Islet precursor cell (in vitro differentiated cells): ENCODE results near the gene ILDR1.
A peak's percentile ranks its signal among the peaks of the same experiment; 100 is the strongest.

Experiments
- DNase-seq: peaks from one replicate; pipeline ENCODE4 v3.0.0-alpha.2; 2018

Gene ILDR1

GRCh38 chr3:122014741-122015140 is 7.3 kb downstream of the ILDR1 start:
- DNase-seq = no peak

DNA sequence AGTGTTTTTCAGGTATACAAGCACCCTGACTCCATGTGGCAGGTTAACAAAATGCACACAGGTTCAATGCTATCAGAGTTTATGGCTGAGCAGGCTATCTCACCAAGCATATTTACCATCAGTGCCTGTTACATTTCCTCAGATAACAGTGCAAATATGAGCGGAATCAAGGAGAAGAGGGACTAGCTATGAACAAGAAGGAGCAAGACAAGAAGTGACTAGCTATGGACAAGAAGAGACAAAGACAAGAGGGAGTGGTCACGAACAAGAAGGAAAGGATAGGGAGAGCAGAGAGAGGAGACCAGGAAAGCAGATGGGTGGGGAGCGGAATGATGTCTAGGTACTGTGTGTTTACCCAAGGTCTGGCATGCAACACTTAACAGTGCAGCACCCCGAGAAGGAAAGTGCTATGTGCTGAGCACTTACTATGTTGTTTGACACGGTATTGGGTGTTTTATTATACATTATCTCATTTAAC is 8.6 kb downstream of the ILDR1 start:
- DNase-seq = no peak

DNA sequence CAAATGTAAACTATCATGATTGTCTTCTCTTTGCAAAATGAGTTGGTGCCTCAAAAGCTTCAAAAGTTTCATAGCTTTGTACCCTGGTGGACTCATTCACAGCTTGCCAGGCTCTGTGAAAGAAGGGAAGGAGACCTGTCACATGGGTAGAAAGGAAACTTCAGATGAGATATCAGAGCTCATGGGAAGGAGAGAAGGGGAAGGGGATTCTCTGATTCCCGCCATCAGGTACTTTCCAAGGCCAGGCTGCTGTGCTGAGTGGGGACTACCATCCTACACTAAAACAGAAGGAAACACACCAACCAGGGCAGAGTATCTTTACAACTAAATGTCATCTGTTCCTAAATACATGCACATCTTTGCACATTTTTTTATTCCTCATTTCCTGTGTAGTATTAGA is 9.2 kb downstream of the ILDR1 start:
- DNase-seq = no peak

DNA sequence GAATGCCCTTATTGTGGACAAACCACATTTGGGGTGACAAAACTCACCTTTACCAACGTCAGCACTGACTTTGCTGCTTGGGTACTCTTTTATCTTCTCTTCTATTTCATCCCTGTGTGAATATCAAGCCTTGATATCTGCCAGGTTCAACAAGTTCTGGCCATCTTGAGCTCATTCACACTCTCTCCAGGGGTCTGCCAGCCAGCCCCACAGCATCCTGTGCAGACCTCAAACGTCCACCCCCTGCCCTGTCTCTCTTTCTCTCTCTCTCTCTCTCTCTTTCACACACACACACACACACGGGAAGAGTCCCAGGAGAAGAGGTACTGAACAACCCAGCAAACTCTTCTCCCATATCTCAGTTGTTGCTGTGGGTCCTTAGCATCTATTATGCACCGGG is 10.7 kb downstream of the ILDR1 start:
- no peak for DNase-seq

- DNase-seq = no peak
These were observed 11.5 kb downstream of the ILDR1 start for GRCh38 chr3:122010506-122010905.

DNA sequence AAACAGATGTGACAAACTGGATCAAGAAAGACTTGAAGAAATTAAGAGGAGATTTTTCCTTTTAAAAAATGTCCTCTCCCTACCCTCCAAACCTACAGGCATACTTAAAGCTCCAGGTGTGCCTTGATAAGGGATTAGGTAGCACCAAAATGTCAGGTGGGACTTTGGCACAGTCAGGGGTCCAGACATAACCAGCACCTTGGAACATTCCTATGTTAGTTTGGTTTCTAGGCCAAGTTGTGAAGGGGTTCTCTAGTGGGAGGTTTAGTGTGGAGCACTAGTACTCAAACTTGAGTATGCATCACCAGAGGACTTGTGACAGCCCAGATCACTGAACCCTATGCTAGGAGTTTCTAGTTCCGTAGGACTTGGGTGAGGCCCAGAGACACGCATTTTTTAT is 13.9 kb downstream of the ILDR1 start:
- DNase-seq = no peak

DNA sequence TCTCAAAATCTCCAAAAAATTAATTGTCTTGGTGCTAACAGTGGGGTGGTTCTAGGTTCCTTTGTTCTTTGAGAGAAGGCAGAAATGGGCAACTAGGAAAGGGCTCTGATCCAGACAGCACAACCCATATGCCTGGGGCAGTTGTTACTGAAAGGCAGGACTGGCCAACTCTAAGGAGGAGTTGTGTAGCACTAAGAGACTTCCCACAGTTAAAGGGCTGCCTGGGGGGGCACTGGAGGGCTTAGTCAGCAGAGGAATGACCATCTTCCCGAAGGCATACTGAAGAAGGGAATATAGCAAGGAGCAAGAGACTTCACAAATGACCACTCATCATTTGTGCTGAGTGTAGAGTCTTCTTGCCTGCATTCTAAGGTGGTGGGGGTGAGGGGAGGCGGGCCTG is 15.8 kb downstream of the ILDR1 start:
- peak; percentile 85 for DNase-seq

GRCh38 chr3:122004991-122005565 is 17.0 kb downstream of the ILDR1 start:
- peak; percentile 82 for DNase-seq

GRCh38 chr3:122004107-122004506 is 17.9 kb downstream of the ILDR1 start:
- no peak for DNase-seq

GRCh38 chr3:122003606-122004005 is 18.4 kb downstream of the ILDR1 start:
- DNase-seq = no peak

- DNase-seq = no peak
These were observed 18.9 kb downstream of the ILDR1 start for GRCh38 chr3:122003112-122003511.

DNA sequence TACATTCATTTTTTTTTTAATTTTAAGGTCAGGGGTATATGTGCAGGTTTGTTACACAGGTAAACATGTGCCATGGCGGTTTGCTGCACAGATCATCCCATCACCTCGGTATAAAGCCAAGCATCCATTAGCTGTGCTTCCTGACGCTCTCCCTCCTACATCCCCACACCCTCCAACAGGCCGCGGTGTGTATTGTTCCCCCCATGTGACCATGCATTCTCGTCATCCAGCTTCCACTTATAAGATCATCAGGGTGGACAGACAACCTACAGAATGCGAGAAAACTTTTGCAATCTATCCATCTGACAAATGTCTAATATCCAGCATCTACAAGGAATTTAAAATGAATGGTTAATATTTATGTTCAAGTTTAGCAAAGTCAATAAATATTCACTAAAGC is 19.4 kb downstream of the ILDR1 start:
- DNase-seq = no peak

- no peak for DNase-seq
These were observed 20.2 kb downstream of the ILDR1 start for GRCh38 chr3:122001892-122002291.

DNA sequence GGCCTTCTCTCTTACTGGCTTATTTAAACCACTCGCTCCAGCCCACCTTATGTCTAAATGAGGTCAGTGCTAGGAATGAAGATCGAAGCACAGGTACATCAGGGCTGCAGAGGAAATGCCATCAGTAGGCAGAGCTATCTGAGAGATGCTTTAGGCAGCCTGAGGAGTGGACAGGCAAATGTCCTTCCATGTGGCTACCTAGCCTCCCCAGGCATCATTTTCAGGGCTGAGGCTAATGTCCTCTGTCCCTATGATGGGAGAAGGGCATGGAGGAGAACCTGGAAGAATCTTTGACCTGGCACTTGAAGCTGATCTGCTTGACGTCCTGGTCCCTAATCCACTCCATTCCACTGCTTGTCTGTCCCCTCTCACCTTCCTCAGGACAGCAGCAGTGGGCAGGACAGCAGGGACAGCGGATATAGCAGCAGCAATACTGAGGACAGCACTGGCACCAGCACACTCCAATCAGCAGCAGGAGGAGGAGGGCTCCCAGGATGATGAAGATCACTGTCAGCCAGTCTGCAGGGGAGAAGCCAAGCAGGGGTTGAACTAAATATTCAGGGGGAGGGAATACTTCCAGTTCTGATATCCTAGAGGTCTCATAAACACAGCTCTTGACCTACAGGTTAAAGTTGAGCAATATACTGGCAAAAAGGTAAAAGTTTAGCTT is 21.0 kb downstream of the ILDR1 start:
- DNase-seq = peak; percentile 75

- no peak for DNase-seq
These were observed 22.1 kb downstream of the ILDR1 start for GRCh38 chr3:121999931-122000330.

DNA sequence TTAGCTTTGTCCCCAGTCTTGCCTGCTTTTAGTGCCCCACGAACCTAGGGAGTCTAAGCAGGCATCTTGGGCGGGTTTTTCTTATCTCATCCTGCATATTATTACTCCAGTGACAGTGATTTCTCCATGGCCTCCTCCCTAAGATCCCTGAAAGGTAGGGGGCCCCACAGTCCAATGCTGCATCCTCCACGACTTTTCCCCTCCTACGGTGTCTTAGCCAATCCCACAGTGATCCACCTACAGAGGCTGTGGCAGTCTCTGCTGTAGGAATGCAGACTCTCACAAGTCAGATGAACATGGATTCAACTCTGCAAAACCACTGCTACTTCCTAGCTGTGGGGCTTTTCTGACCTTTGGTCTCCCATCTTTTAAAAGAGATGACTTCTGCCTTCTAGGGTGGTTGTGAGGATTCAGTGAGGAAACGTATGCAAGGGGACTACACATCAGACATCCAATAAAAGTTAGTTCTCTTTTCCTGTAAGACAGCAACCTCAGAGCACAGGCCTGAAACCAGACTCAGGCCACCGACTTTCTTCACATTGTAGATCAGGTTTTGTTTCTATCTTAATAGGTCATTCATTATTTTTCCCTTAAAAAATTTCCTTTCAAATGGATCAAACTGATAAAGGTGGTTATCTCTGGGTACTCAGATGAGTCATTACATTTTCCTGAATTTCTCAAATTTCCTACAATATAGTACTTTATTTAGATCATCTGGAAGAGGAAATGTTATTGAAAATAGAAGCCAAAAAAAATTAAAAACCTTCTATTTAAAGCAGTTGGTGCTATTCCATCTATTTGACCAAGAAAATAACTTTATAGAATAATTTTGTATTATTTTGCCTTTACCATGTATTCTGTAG is 23.2 kb downstream of the ILDR1 start:
- no peak for DNase-seq

- DNase-seq = no peak
These were observed 23.9 kb downstream of the ILDR1 start for GRCh38 chr3:121998030-121998580.

- no peak for DNase-seq
These were observed 24.7 kb downstream of the ILDR1 start for GRCh38 chr3:121997372-121997771.

GRCh38 chr3:121996441-121996840 is 25.6 kb downstream of the ILDR1 start:
- DNase-seq = no peak

- DNase-seq = peak; percentile 93
These were observed 26.6 kb downstream of the ILDR1 start for GRCh38 chr3:121995161-121996137.

DNA sequence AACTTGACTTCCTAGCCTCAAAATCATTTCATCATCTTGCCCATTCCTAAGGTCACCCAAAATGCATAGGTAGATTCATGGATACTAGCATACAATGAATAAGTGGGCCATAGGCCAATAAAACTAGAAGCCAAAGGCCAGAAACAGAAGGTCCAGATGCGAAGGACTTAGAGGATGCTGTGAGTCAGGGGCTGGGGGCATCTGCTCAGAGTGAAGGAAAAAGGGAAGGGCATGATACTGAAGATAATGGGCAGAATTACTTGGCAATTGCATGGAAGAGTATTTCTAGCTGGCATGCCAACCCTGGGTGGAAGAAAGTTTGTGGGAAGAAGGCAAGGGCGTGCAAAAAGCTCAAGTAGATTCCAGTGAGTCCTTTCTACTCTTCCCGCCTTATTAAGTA is 27.5 kb downstream of the ILDR1 start:
- DNase-seq = no peak
